K562 (cell line): ENCODE measurements around the gene APOO. TPM values are rescaled to one million over a fixed set of nuclear protein-coding genes. Genes with fewer than 3 reads are reported as not detected.

Source experiments
- ATAC-seq: fragments of 200-7000 bp; cut with Tn5 transposase; 3 replicates; pipeline ENCODE4 v1.9.1; 2020; ENCODE audit warnings: moderate library complexity
- BruUV-seq: library from RNA; stranded (reverse); fragments of 400-500 nt; replicated peaks from 2 replicates; lab custom pipeline; 2021; lab: Mats Ljungman, UMichigan
- CTCF ChIA-PET: fragments of 300-600 bp; formaldehyde crosslinking; extraction: SDS; loops from one replicate; lab custom pipeline; 2021; ENCODE audit warnings: low intra/inter-chr PET ratio; lab: Yijun Ruan, JAX
- POLR2A ChIA-PET: fragments of 300-600, 350-650 bp; sonication (Branson Sonifier 250); formaldehyde crosslinking; extraction: SDS; loops from one replicate; lab custom pipeline; 2021; ENCODE audit warnings: antibody characterized with exemption, inconsistent platforms; lab: Yijun Ruan, JAX
- DNase-seq, 4 experiments: peaks; one replicate each; pipeline versions ENCODE4 v3.0.0 to v3.0.0-alpha.2; 2011 to 2018; ENCODE audit warnings: low spot score in 3 of 4, mixed read lengths in 3 of 4; ENCODE audit errors: extremely low read depth in 1 of 4
- FAIRE-seq: peaks from 2 replicates; lab custom pipeline; 2011; peaks lifted over from hg19 to GRCh38; lab: Jason Lieb, UNC
- H2AFZ ChIP-seq: 2 replicates; pipeline ENCODE4 v1.6.0; 2011; ENCODE audit warnings: low read depth, low read length, control low read depth, inconsistent platforms
- H3K27ac ChIP-seq: fragments of 200-600 bp; 3 replicates; pipeline ENCODE4 v1.8.0; 2011; ENCODE audit warnings: low read depth, mild to moderate bottlenecking, control low read depth, inconsistent platforms, low read length, moderate library complexity, mixed read lengths; ENCODE audit errors: extremely low read depth
- H3K27me3 ChIP-seq, 2 experiments: fragments of 300-600 bp in 1 of 2; 2 replicates in 1 of 2; 3 replicates in 1 of 2; pipeline versions ENCODE4 v1.6.0 to v1.8.0; 2011; ENCODE audit warnings: inconsistent platforms in 2 of 2, low read length in 2 of 2, mild to moderate bottlenecking in 1 of 2, mixed read lengths in 1 of 2, moderate library complexity in 1 of 2; ENCODE audit not compliant: control insufficient read depth in 2 of 2, insufficient read depth in 2 of 2
- H3K36me3 ChIP-seq: fragments of 300-600 bp; 3 replicates; pipeline ENCODE4 v1.8.0; 2011; ENCODE audit warnings: mild to moderate bottlenecking, low read length, inconsistent platforms; ENCODE audit not compliant: control insufficient read depth, insufficient read depth
- H3K4me1 ChIP-seq, 2 experiments: fragments of 200-600 bp in 1 of 2; replicated peaks in 1 of 2; 2 replicates in 1 of 2; 3 replicates in 1 of 2; pipeline versions ENCODE4 v1.5.1 to v1.8.0; 2011; ENCODE audit warnings: inconsistent platforms in 2 of 2, low read length in 2 of 2, mild to moderate bottlenecking in 1 of 2, mixed read lengths in 1 of 2, moderate library complexity in 1 of 2; ENCODE audit not compliant: control insufficient read depth in 2 of 2, insufficient read depth in 2 of 2
- H3K4me2 ChIP-seq: 2 replicates; pipeline ENCODE4 v1.6.1; 2011; ENCODE audit warnings: low read length, control low read depth, inconsistent platforms, mixed read lengths; ENCODE audit not compliant: insufficient read depth
- H3K4me3 ChIP-seq: fragments of 200-600 bp; sonication (generic), shearing (Covaris generic); 2 replicates; pipeline ENCODE4 v1.5.1; 2016; ENCODE audit warnings: control low read depth, inconsistent platforms
- H3K79me2 ChIP-seq: fragments of 200-600 bp; 3 replicates; pipeline ENCODE4 v1.8.0; 2011; ENCODE audit warnings: low read length, inconsistent platforms; ENCODE audit not compliant: control insufficient read depth, insufficient read depth
- H3K9ac ChIP-seq, 2 experiments: 2 replicates each; pipeline versions ENCODE4 v1.6.0 to v1.6.1; 2011; ENCODE audit warnings: low read depth in 2 of 2, low read length in 2 of 2, control low read depth in 1 of 2, inconsistent platforms in 1 of 2, mild to moderate bottlenecking in 1 of 2, mixed read lengths in 1 of 2; ENCODE audit not compliant: insufficient read depth in 1 of 2
- H3K9me1 ChIP-seq: one replicate; pipeline ENCODE4 v1.6.0; 2011; ENCODE audit warnings: inconsistent platforms, mild to moderate bottlenecking, low read length, moderate library complexity; ENCODE audit not compliant: control insufficient read depth, insufficient read depth
- H3K9me3 ChIP-seq: replicated peaks from 2 replicates; pipeline ENCODE4 v1.5.1; 2011; ENCODE audit warnings: low read depth, low read length, inconsistent platforms; ENCODE audit not compliant: control insufficient read depth, insufficient read depth
- H4K20me1 ChIP-seq: replicated peaks from 2 replicates; pipeline ENCODE4 v1.6.1; 2011; ENCODE audit warnings: low read length, inconsistent platforms, mixed read lengths; ENCODE audit not compliant: control insufficient read depth, insufficient read depth
- COPS2 ChIP-seq: fragments of 450-650 bp; conservative IDR thresholded peaks from 2 replicates; pipeline ENCODE4 v1.6.1; 2016; ENCODE audit warnings: mild to moderate bottlenecking, moderate library complexity
- GATA2 ChIP-seq: sonication (generic); formaldehyde crosslinking; IDR thresholded peaks from 2 replicates; pipeline ENCODE4 v1.4.0; 2020; ENCODE audit warnings: mild to moderate bottlenecking, missing genetic modification reagents
- KAT8 ChIP-seq: fragments of 450-650 bp; IDR thresholded peaks from 2 replicates; pipeline ENCODE4 v1.6.1; 2016; ENCODE audit warnings: low read depth, mild to moderate bottlenecking
- PRPF4 ChIP-seq: fragments of 200-400 bp; formaldehyde crosslinking; IDR thresholded peaks from one replicate; pipeline ENCODE4 v1.6.1; 2017; ENCODE audit warnings: low read length, low read depth, mild to moderate bottlenecking; ENCODE audit not compliant: insufficient read depth, poor library complexity, severe bottlenecking
- SUPT5H ChIP-seq: fragments of 450-650 bp; IDR thresholded peaks from 2 replicates; pipeline ENCODE4 v1.6.1; 2016
- WHSC1 ChIP-seq: IDR thresholded peaks from one replicate; pipeline ENCODE4 v1.6.1; 2012; ENCODE audit warnings: low read length, control low read depth, inconsistent platforms
- ZNF143 ChIP-seq: sonication (generic); formaldehyde crosslinking; IDR thresholded peaks from 2 replicates; pipeline ENCODE4 v1.9.0; 2022; ENCODE audit warnings: mild to moderate bottlenecking, missing genetic modification reagents
- WGBS: fragments of 100-300 bp; shearing (Covaris generic); methylation state at CpG from one replicate; pipeline ENCODE4 v1.1.6; 2016; ENCODE audit warnings: low coverage, mixed read lengths; ENCODE audit not compliant: insufficient coverage; ENCODE audit errors: missing lambda C conversion rate; 5-methylcytosine and 5-hydroxymethylcytosine counted together
- in situ Hi-C: fragments of 300-500 bp; cut with MboI; formaldehyde crosslinking; loops from 4 replicates; pipeline ENCODE4 v1.15.0; 2018; ENCODE audit warnings: inconsistent platforms, mixed read lengths
- intact Hi-C: fragments of 100-400 bp; cut with micrococcal nuclease; formaldehyde crosslinking; loops from 2 replicates; pipeline ENCODE4 v1.14.2; 2022
- polyA plus RNA-seq, 8 experiments: library from polyadenylated mRNA; depleted of rRNA in 4 of 8; stranded (reverse) in 5 of 8; unstranded in 3 of 8; fragments of >200 nt; fragmentation: Nextera tagmentation in 2 of 8; fragmentation: Illumina TruSeq in 1 of 8; extraction: Ambion mirVana in 2 of 8; extraction: Trizol in 1 of 8; gene quantifications; 2 replicates each; pipeline versions ENCODE4 v1.2.1 to v1.2.3, GENCODE V29; 2011 to 2014; ENCODE audit warnings: inconsistent platforms in 1 of 8, missing spikeins in 1 of 8
- total RNA-seq, 7 experiments: library from RNA; depleted of rRNA in 6 of 7; stranded (reverse); fragments of >200 nt in 6 of 7; fragmentation: Illumina TruSeq in 2 of 7; extraction: Trizol in 2 of 7; gene quantifications; 2 replicates each; pipeline versions ENCODE4 v1.2.1 to v1.2.3, GENCODE V29; 2011 to 2021; ENCODE audit warnings: low replicate concordance in 1 of 7
- TF ChIP-seq, protein P1 (sequence below): fragments of 250-450 bp; sonication (Bioruptor Pico); IDR thresholded peaks from 2 replicates; pipeline ENCODE4 v1.8.0; 2022; ENCODE audit warnings: inconsistent platforms
- TF ChIP-seq, protein P2 (sequence below): fragments of 250-450 bp; sonication (Bioruptor Pico); IDR thresholded peaks from 2 replicates; pipeline ENCODE4 v1.4.0; 2020; ENCODE audit warnings: mild to moderate bottlenecking, moderate library complexity
- TF ChIP-seq, protein P3 (sequence below): sonication (generic); formaldehyde crosslinking; IDR thresholded peaks from 2 replicates; pipeline ENCODE4 v1.8.0; 2023; ENCODE audit warnings: mild to moderate bottlenecking, missing genetic modification reagents
- TF ChIP-seq, protein P4 (sequence below): fragments of 250-450 bp; sonication (Bioruptor Pico); IDR thresholded peaks from 2 replicates; pipeline ENCODE4 v1.4.0; 2020; ENCODE audit warnings: borderline replicate concordance
- TF ChIP-seq, protein P5 (sequence below), 2 experiments: fragments of 450-650 bp; IDR thresholded peaks; 2 replicates each; pipeline ENCODE4 v1.6.1; 2016

Gene APOO
- total and polyA plus RNA-seq, 9 of the 15 experiments (the other 6 are each of a cell fraction or from before 2014, with no cell fraction given): 37.3 to 76.4 (median 60.8) TPM

DNA sequence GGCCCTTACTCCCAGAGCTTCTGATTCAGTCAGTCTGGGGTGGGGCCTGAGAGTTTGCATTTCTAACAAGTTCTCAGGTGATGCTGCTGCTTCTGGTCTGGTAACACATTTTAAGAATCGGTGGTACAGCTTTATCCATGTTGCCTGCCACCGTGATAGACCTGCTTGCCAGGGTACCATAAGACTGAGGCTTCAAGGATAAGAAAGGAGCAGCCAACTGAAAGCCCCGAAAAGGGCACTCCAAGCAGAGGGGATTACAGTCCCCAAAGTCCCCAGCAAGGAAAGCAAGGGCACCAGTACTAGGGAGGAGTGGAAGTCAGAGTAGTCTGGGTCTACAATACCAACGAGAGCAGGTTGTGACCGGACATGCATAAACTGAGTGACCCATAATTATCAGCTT is 49.8 kb downstream of the APOO start:
- Histone ChIP-seq H3K27ac (no peak overlapping the region), H3K9me3 (no peaks in the 10 kb centered on the region), H3K9ac (no peak overlapping the region), H4K20me1 (no peaks in the 10 kb centered on the region), H3K4me2 (no peak overlapping the region), H3K27me3 (no peaks in the 10 kb centered on the region), H3K79me2 (no peaks in the 10 kb centered on the region), H3K36me3 (peaks cover 12% of the 10 kb centered on the region; the same call in 1 of the 3 replicates), H3K4me1 (no peaks in the 10 kb centered on the region; a peak in 2 of 5 replicates), H3K9me1 (no peaks in the 10 kb centered on the region), H2AFZ (no peak overlapping the region), H3K4me3 (no peak overlapping the region)
- DNase-seq (no peak), FAIRE-seq (no peak), ATAC-seq (no peak)
- no TSS peak for BruUV-seq
- 88% methylated on average over 5 of the region's 5 CpGs for WGBS
- POLR2A ChIA-PET: interaction anchor here (0.9 kb wide), 1 partner anchor 9 kb away, joined by 3 read pairs; no protein-coding TSS in a partner anchor
- in situ Hi-C loops: no loop called here
- CTCF ChIA-PET: no interaction called here
- intact Hi-C loops: no loop called here
- TF ChIP-seq ZNF143: no peak
- TF ChIP-seq, protein P1, sequence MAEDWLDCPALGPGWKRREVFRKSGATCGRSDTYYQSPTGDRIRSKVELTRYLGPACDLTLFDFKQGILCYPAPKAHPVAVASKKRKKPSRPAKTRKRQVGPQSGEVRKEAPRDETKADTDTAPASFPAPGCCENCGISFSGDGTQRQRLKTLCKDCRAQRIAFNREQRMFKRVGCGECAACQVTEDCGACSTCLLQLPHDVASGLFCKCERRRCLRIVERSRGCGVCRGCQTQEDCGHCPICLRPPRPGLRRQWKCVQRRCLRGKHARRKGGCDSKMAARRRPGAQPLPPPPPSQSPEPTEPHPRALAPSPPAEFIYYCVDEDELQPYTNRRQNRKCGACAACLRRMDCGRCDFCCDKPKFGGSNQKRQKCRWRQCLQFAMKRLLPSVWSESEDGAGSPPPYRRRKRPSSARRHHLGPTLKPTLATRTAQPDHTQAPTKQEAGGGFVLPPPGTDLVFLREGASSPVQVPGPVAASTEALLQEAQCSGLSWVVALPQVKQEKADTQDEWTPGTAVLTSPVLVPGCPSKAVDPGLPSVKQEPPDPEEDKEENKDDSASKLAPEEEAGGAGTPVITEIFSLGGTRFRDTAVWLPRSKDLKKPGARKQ (CRISPR knock-in tag): no peak
- TF ChIP-seq, protein P2, sequence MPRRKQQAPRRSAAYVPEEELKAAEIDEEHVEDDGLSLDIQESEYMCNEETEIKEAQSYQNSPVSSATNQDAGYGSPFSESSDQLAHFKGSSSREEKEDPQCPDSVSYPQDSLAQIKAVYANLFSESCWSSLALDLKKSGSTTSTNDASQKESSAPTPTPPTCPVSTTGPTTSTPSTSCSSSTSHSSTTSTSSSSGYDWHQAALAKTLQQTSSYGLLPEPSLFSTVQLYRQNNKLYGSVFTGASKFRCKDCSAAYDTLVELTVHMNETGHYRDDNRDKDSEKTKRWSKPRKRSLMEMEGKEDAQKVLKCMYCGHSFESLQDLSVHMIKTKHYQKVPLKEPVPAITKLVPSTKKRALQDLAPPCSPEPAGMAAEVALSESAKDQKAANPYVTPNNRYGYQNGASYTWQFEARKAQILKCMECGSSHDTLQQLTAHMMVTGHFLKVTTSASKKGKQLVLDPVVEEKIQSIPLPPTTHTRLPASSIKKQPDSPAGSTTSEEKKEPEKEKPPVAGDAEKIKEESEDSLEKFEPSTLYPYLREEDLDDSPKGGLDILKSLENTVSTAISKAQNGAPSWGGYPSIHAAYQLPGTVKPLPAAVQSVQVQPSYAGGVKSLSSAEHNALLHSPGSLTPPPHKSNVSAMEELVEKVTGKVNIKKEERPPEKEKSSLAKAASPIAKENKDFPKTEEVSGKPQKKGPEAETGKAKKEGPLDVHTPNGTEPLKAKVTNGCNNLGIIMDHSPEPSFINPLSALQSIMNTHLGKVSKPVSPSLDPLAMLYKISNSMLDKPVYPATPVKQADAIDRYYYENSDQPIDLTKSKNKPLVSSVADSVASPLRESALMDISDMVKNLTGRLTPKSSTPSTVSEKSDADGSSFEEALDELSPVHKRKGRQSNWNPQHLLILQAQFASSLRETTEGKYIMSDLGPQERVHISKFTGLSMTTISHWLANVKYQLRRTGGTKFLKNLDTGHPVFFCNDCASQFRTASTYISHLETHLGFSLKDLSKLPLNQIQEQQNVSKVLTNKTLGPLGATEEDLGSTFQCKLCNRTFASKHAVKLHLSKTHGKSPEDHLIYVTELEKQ (CRISPR knock-in tag): no peak
- TF ChIP-seq PRPF4: no peak
- TF ChIP-seq, protein P3, sequence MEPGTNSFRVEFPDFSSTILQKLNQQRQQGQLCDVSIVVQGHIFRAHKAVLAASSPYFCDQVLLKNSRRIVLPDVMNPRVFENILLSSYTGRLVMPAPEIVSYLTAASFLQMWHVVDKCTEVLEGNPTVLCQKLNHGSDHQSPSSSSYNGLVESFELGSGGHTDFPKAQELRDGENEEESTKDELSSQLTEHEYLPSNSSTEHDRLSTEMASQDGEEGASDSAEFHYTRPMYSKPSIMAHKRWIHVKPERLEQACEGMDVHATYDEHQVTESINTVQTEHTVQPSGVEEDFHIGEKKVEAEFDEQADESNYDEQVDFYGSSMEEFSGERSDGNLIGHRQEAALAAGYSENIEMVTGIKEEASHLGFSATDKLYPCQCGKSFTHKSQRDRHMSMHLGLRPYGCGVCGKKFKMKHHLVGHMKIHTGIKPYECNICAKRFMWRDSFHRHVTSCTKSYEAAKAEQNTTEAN (CRISPR knock-in tag): no peak
- TF ChIP-seq WHSC1: no peak
- no peak for TF ChIP-seq GATA2
- TF ChIP-seq, protein P4, sequence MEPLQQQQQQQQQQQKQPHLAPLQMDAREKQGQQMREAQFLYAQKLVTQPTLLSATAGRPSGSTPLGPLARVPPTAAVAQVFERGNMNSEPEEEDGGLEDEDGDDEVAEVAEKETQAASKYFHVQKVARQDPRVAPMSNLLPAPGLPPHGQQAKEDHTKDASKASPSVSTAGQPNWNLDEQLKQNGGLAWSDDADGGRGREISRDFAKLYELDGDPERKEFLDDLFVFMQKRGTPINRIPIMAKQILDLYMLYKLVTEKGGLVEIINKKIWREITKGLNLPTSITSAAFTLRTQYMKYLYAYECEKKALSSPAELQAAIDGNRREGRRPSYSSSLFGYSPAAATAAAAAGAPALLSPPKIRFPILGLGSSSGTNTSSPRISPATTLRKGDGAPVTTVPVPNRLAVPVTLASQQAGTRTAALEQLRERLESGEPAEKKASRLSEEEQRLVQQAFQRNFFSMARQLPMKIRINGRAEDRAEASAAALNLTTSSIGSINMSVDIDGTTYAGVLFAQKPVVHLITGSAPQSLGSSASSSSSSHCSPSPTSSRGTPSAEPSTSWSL (CRISPR knock-in tag): no peak
- no peak for TF ChIP-seq COPS2
- no peak for TF ChIP-seq SUPT5H
- TF ChIP-seq, protein P5, sequence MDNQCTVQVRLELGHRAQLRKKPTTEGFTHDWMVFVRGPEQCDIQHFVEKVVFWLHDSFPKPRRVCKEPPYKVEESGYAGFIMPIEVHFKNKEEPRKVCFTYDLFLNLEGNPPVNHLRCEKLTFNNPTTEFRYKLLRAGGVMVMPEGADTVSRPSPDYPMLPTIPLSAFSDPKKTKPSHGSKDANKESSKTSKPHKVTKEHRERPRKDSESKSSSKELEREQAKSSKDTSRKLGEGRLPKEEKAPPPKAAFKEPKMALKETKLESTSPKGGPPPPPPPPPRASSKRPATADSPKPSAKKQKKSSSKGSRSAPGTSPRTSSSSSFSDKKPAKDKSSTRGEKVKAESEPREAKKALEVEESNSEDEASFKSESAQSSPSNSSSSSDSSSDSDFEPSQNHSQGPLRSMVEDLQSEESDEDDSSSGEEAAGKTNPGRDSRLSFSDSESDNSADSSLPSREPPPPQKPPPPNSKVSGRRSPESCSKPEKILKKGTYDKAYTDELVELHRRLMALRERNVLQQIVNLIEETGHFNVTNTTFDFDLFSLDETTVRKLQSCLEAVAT (IDR thresholded peaks at IDR 0.05): no peak
- TF ChIP-seq KAT8: no peak
